GM23338 (cell line): ENCODE measurements around the gene RYR1. TPM values are rescaled to one million over a fixed set of nuclear protein-coding genes. Genes with fewer than 3 reads are reported as not detected.

Experiments used
- ATAC-seq: fragments of 200-7000 bp; cut with Tn5 transposase; 3 replicates; pipeline ENCODE4 v1.9.1; 2020
- DNase-seq: peaks from one replicate; pipeline ENCODE4 v3.0.0-alpha.2; 2015; ENCODE audit warnings: low spot score
- H2AFZ ChIP-seq: fragments of 200-600 bp; sonication (generic); 2 replicates; pipeline ENCODE4 v1.8.0; 2016; ENCODE audit warnings: antibody characterized with exemption, mild to moderate bottlenecking, moderate library complexity
- H3F3A ChIP-seq: fragments of 200-600 bp; sonication (generic); replicated peaks from 2 replicates; pipeline ENCODE4 v1.8.0; 2017; ENCODE audit warnings: antibody characterized with exemption, mixed run types, low read depth
- H3K27ac ChIP-seq: fragments of 200-600 bp; sonication (generic); 2 replicates; pipeline ENCODE4 v1.6.1; 2016; ENCODE audit warnings: low read depth
- H3K27me3 ChIP-seq: fragments of 200-600 bp; sonication (generic); 2 replicates; pipeline ENCODE4 v1.8.0; 2016; ENCODE audit warnings: mild to moderate bottlenecking, mixed run types, moderate library complexity; ENCODE audit not compliant: insufficient read depth
- H3K36me3 ChIP-seq: fragments of 200-600 bp; sonication (generic); 2 replicates; pipeline ENCODE4 v1.8.0; 2016; ENCODE audit warnings: mild to moderate bottlenecking; ENCODE audit not compliant: insufficient read depth
- H3K4me1 ChIP-seq: fragments of 200-600 bp; sonication (generic); 2 replicates; pipeline ENCODE4 v1.8.0; 2016; ENCODE audit warnings: mild to moderate bottlenecking, moderate library complexity; ENCODE audit not compliant: insufficient read depth
- H3K4me2 ChIP-seq: fragments of 200-600 bp; sonication (generic); 2 replicates; pipeline ENCODE4 v1.7.1; 2017; ENCODE audit warnings: mixed run types
- H3K4me3 ChIP-seq: fragments of 200-600 bp; sonication (generic); 2 replicates; pipeline ENCODE4 v1.6.1; 2016; ENCODE audit warnings: mixed run types
- H3K79me2 ChIP-seq: fragments of 200-600 bp; sonication (generic); replicated peaks from 2 replicates; pipeline ENCODE4 v1.8.0; 2017; ENCODE audit warnings: mild to moderate bottlenecking; ENCODE audit not compliant: insufficient read depth
- H3K9me2 ChIP-seq: fragments of 200-600 bp; sonication (generic); 2 replicates; pipeline ENCODE4 v1.8.0; 2017; ENCODE audit not compliant: insufficient read depth
- H4K20me1 ChIP-seq: fragments of 200-600 bp; sonication (generic); replicated peaks from 2 replicates; pipeline ENCODE4 v1.8.0; 2017; ENCODE audit warnings: mild to moderate bottlenecking; ENCODE audit not compliant: insufficient read depth
- H3K27ac Mint-ChIP-seq: 2 replicates; pipeline ENCODE4 v1.8.0; 2020; ENCODE audit warnings: inconsistent platforms, mild to moderate bottlenecking, moderate library complexity, mixed read lengths
- H3K27me3 Mint-ChIP-seq: 3 replicates; pipeline ENCODE4 v1.8.0; 2022; ENCODE audit warnings: low read depth, mild to moderate bottlenecking, moderate library complexity, mixed read lengths, inconsistent platforms; ENCODE audit not compliant: insufficient read depth, poor library complexity
- H3K36me3 Mint-ChIP-seq: 3 replicates; pipeline ENCODE4 v1.8.0; 2021; ENCODE audit warnings: low read depth, mild to moderate bottlenecking, inconsistent platforms, moderate library complexity, mixed read lengths
- H3K4me1 Mint-ChIP-seq: 3 replicates; pipeline ENCODE4 v1.8.0; 2020; ENCODE audit warnings: mild to moderate bottlenecking, inconsistent platforms, mixed read lengths
- H3K4me3 Mint-ChIP-seq: 3 replicates; pipeline ENCODE4 v1.8.0; 2021; ENCODE audit warnings: moderate library complexity, mild to moderate bottlenecking, inconsistent platforms, mixed read lengths
- H3K9me3 Mint-ChIP-seq: 3 replicates; pipeline ENCODE4 v1.8.0; 2020; ENCODE audit warnings: moderate library complexity, mild to moderate bottlenecking, inconsistent platforms, mixed read lengths
- CREB1 ChIP-seq: fragments of 250-450 bp; sonication (Bioruptor Pico); IDR thresholded peaks from 2 replicates; pipeline ENCODE4 v1.5.0; 2020; ENCODE audit warnings: low read depth, mild to moderate bottlenecking, moderate library complexity
- EZH2phosphoT487 ChIP-seq: fragments of 200-600 bp; sonication (generic); IDR thresholded peaks from one replicate; pipeline ENCODE4 v1.8.1; 2018; ENCODE audit warnings: antibody characterized with exemption; ENCODE audit not compliant: unreplicated experiment
- JUNB ChIP-seq: IDR thresholded peaks from one replicate; pipeline ENCODE4 v1.6.1; 2016; ENCODE audit warnings: antibody characterized with exemption; ENCODE audit not compliant: unreplicated experiment
- POLR2AphosphoS5 ChIP-seq: IDR thresholded peaks from 2 replicates; pipeline ENCODE4 v1.6.1; 2016; ENCODE audit warnings: antibody characterized with exemption, low read depth
- STAT1 ChIP-seq: IDR thresholded peaks from one replicate; pipeline ENCODE4 v1.6.1; 2016; ENCODE audit warnings: antibody characterized with exemption; ENCODE audit not compliant: unreplicated experiment
- ZNF331 ChIP-seq: fragments of 250-450 bp; sonication (Bioruptor Pico); IDR thresholded peaks from 2 replicates; pipeline ENCODE4 v1.5.0; 2020; ENCODE audit warnings: low read depth, mild to moderate bottlenecking, moderate library complexity
- polyA plus RNA-seq: library from polyadenylated mRNA; unstranded; fragments of >200 nt; fragmentation: Nextera tagmentation; extraction: Ambion mirVana; gene quantifications from 2 replicates; pipeline ENCODE4 v1.2.1, GENCODE V29; 2016
- total RNA-seq: library from RNA; depleted of rRNA; stranded (reverse); fragments of >200 nt; shearing (Covaris generic); gene quantifications from 2 replicates; pipeline ENCODE4 v1.2.3, GENCODE V29; 2014
- TF ChIP-seq, protein P1 (sequence below): fragments of 250-450 bp; sonication (Bioruptor Pico); IDR thresholded peaks from 2 replicates; pipeline ENCODE4 v1.5.0; 2020; ENCODE audit warnings: mild to moderate bottlenecking, moderate library complexity
- TF ChIP-seq, protein P2 (sequence below): IDR thresholded peaks from one replicate; pipeline ENCODE4 v1.6.1; 2018; ENCODE audit warnings: antibody characterized with exemption; ENCODE audit not compliant: unreplicated experiment
- TF ChIP-seq, protein P3 (sequence below), 2 experiments: fragments of 200-600 bp in 1 of 2; sonication (generic) in 1 of 2; conservative IDR thresholded peaks; 2 replicates each; pipeline versions ENCODE4 v1.5.1 to v1.6.1; 2016 to 2017; ENCODE audit warnings: antibody characterized with exemption in 2 of 2, low read depth in 2 of 2, mild to moderate bottlenecking in 2 of 2, moderate library complexity in 1 of 2
- TF ChIP-seq, protein P4 (sequence below): IDR thresholded peaks from 2 replicates; pipeline ENCODE4 v1.6.1; 2016; ENCODE audit warnings: antibody characterized with exemption

Gene RYR1
- total and polyA plus RNA-seq, 2 experiments from 2014 or later: 4.0 to 26.7 TPM

DNA sequence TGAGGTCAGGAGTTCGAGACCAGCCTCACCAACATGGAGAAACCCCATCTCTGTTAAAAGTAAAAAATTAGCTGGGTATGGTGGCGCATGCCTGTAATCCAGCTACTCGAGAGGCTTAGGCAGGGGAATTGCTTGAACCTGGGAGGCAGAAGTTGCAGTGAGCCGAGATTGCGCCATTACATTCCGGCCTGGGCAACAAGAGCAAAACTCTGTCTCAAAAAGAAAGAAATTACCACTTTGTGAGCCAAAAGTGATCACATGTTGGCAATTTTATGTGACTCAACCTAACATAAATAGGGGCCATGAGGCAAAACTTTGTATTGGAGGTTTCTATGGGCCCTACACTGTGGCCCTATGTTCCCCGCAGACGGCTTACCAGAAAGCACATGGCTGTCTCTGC, 112.1 kb downstream of the RYR1 start (continued):
- TF ChIP-seq, protein P1, sequence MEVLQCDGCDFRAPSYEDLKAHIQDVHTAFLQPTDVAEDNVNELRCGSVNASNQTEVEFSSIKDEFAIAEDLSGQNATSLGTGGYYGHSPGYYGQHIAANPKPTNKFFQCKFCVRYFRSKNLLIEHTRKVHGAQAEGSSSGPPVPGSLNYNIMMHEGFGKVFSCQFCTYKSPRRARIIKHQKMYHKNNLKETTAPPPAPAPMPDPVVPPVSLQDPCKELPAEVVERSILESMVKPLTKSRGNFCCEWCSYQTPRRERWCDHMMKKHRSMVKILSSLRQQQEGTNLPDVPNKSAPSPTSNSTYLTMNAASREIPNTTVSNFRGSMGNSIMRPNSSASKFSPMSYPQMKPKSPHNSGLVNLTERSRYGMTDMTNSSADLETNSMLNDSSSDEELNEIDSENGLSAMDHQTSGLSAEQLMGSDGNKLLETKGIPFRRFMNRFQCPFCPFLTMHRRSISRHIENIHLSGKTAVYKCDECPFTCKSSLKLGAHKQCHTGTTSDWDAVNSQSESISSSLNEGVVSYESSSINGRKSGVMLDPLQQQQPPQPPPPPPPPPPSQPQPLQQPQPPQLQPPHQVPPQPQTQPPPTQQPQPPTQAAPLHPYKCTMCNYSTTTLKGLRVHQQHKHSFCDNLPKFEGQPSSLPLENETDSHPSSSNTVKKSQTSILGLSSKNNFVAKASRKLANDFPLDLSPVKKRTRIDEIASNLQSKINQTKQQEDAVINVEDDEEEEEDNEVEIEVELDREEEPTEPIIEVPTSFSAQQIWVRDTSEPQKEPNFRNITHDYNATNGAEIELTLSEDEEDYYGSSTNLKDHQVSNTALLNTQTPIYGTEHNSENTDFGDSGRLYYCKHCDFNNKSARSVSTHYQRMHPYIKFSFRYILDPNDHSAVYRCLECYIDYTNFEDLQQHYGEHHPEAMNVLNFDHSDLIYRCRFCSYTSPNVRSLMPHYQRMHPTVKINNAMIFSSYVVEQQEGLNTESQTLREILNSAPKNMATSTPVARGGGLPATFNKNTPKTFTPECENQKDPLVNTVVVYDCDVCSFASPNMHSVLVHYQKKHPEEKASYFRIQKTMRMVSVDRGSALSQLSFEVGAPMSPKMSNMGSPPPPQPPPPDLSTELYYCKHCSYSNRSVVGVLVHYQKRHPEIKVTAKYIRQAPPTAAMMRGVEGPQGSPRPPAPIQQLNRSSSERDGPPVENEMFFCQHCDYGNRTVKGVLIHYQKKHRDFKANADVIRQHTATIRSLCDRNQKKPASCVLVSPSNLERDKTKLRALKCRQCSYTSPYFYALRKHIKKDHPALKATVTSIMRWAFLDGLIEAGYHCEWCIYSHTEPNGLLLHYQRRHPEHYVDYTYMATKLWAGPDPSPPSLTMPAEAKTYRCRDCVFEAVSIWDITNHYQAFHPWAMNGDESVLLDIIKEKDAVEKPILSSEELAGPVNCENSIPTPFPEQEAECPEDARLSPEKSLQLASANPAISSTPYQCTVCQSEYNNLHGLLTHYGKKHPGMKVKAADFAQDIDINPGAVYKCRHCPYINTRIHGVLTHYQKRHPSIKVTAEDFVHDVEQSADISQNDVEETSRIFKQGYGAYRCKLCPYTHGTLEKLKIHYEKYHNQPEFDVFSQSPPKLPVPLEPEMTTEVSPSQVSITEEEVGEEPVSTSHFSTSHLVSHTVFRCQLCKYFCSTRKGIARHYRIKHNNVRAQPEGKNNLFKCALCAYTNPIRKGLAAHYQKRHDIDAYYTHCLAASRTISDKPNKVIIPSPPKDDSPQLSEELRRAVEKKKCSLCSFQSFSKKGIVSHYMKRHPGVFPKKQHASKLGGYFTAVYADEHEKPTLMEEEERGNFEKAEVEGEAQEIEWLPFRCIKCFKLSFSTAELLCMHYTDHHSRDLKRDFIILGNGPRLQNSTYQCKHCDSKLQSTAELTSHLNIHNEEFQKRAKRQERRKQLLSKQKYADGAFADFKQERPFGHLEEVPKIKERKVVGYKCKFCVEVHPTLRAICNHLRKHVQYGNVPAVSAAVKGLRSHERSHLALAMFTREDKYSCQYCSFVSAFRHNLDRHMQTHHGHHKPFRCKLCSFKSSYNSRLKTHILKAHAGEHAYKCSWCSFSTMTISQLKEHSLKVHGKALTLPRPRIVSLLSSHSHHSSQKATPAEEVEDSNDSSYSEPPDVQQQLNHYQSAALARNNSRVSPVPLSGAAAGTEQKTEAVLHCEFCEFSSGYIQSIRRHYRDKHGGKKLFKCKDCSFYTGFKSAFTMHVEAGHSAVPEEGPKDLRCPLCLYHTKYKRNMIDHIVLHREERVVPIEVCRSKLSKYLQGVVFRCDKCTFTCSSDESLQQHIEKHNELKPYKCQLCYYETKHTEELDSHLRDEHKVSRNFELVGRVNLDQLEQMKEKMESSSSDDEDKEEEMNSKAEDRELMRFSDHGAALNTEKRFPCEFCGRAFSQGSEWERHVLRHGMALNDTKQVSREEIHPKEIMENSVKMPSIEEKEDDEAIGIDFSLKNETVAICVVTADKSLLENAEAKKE: no peak

DNA sequence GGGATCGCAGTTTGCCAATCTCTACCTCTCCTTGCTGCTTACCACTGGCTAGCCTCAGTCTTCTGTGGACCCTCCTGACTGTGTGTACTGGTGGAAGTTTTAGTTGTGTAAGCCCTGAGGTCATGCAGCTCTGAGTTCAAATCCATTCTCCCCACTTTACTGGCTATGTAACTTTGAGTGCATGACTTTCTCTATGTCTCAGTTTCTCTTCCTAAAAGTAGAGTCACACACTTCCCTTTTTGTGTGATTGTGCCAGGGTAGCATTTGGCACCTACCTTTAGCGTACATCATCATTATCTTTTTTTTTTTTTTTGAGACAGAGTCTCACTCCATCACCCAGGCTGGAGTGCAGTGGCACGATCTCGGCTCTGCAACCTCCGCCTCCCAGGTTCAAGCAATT, 113.9 kb downstream of the RYR1 start:
- Mint-ChIP-seq H3K27me3 (peaks cover 12% of the 10 kb centered on the region), H3K4me3 (no peak overlapping the region), H3K36me3 (peaks cover 55% of the 10 kb centered on the region), H3K27ac (no peak overlapping the region), H3K9me3 (no peaks in the 10 kb centered on the region), H3K4me1 (peaks cover 16% of the 10 kb centered on the region; the same call in 2 of the 3 replicates)
- DNase-seq: no peak
- no peaks in the 10 kb centered on the region for H3K27me3 ChIP-seq
- peaks cover 7% of the 10 kb centered on the region; the same call in 1 of the 2 replicates for H3K36me3 ChIP-seq
- H2AFZ ChIP-seq: no peak overlapping the region
- no peaks in the 10 kb centered on the region for H3K9me2 ChIP-seq
- no peaks in the 10 kb centered on the region for H4K20me1 ChIP-seq
- H3K79me2 ChIP-seq: no peaks in the 10 kb centered on the region
- H3K27ac ChIP-seq: no peak overlapping the region
- H3K4me1 ChIP-seq: no peaks in the 10 kb centered on the region
- H3K4me3 ChIP-seq: no peak overlapping the region
- TF ChIP-seq, protein P2, sequence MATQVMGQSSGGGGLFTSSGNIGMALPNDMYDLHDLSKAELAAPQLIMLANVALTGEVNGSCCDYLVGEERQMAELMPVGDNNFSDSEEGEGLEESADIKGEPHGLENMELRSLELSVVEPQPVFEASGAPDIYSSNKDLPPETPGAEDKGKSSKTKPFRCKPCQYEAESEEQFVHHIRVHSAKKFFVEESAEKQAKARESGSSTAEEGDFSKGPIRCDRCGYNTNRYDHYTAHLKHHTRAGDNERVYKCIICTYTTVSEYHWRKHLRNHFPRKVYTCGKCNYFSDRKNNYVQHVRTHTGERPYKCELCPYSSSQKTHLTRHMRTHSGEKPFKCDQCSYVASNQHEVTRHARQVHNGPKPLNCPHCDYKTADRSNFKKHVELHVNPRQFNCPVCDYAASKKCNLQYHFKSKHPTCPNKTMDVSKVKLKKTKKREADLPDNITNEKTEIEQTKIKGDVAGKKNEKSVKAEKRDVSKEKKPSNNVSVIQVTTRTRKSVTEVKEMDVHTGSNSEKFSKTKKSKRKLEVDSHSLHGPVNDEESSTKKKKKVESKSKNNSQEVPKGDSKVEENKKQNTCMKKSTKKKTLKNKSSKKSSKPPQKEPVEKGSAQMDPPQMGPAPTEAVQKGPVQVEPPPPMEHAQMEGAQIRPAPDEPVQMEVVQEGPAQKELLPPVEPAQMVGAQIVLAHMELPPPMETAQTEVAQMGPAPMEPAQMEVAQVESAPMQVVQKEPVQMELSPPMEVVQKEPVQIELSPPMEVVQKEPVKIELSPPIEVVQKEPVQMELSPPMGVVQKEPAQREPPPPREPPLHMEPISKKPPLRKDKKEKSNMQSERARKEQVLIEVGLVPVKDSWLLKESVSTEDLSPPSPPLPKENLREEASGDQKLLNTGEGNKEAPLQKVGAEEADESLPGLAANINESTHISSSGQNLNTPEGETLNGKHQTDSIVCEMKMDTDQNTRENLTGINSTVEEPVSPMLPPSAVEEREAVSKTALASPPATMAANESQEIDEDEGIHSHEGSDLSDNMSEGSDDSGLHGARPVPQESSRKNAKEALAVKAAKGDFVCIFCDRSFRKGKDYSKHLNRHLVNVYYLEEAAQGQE: no peak
- TF ChIP-seq EZH2phosphoT487: no peak
- TF ChIP-seq, protein P3, sequence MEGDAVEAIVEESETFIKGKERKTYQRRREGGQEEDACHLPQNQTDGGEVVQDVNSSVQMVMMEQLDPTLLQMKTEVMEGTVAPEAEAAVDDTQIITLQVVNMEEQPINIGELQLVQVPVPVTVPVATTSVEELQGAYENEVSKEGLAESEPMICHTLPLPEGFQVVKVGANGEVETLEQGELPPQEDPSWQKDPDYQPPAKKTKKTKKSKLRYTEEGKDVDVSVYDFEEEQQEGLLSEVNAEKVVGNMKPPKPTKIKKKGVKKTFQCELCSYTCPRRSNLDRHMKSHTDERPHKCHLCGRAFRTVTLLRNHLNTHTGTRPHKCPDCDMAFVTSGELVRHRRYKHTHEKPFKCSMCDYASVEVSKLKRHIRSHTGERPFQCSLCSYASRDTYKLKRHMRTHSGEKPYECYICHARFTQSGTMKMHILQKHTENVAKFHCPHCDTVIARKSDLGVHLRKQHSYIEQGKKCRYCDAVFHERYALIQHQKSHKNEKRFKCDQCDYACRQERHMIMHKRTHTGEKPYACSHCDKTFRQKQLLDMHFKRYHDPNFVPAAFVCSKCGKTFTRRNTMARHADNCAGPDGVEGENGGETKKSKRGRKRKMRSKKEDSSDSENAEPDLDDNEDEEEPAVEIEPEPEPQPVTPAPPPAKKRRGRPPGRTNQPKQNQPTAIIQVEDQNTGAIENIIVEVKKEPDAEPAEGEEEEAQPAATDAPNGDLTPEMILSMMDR (conservative IDR thresholded peaks at IDR 0.05; ENCODE audit: low read depth in 2 of 2): no peak
- TF ChIP-seq, protein P4, sequence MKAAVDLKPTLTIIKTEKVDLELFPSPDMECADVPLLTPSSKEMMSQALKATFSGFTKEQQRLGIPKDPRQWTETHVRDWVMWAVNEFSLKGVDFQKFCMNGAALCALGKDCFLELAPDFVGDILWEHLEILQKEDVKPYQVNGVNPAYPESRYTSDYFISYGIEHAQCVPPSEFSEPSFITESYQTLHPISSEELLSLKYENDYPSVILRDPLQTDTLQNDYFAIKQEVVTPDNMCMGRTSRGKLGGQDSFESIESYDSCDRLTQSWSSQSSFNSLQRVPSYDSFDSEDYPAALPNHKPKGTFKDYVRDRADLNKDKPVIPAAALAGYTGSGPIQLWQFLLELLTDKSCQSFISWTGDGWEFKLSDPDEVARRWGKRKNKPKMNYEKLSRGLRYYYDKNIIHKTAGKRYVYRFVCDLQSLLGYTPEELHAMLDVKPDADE: no peak
- TF ChIP-seq STAT1: no peak
- no peak for TF ChIP-seq JUNB
- TF ChIP-seq POLR2AphosphoS5: no peak
- TF ChIP-seq CREB1: no peak
- no peak for TF ChIP-seq ZNF331 (CRISPR knock-in tag)
- H3K4me2 ChIP-seq: no peak overlapping the region
- no peaks in the 10 kb centered on the region for H3F3A ChIP-seq
- ATAC-seq: no peak
